B cell (primary cell): ENCODE data around the gene SH3YL1. TPM values are rescaled to one million over a fixed set of nuclear protein-coding genes. Genes with fewer than 3 reads are reported as not detected.

Experiments used
- ATAC-seq: fragments of 200-7000 bp; cut with Tn5 transposase; one replicate; pipeline ENCODE4 v1.10.0; 2021; ENCODE audit warnings: low read depth, mild to moderate bottlenecking, moderate number of reproducible peaks, moderate library complexity
- CTCF ChIA-PET: fragments of 350-600 bp; sonication (Branson Sonifier 250); formaldehyde crosslinking; loops from one replicate; lab custom pipeline; 2021; ENCODE audit warnings: antibody characterized with exemption, inconsistent platforms; lab: Charles Lee
- POLR2A ChIA-PET: fragments of 350-600 bp; sonication (Branson Sonifier 250); formaldehyde crosslinking; loops from one replicate; lab custom pipeline; 2021; ENCODE audit warnings: antibody characterized with exemption; lab: Charles Lee
- DNase-seq: peaks from one replicate; pipeline ENCODE4 v3.0.0; 2013
- H2AFZ ChIP-seq: 2 replicates; pipeline ENCODE4 v1.6.1; 2012; ENCODE audit warnings: mild to moderate bottlenecking, low read depth, low read length; ENCODE audit not compliant: insufficient read depth, poor library complexity, severe bottlenecking
- H3K27ac ChIP-seq, 2 donors: 1 replicate in 1 of 2; 2 replicates in 1 of 2; pipeline ENCODE4 v1.5.1; 2012 to 2013; ENCODE audit warnings: low read length in 2 of 2, mild to moderate bottlenecking in 2 of 2, moderate library complexity in 1 of 2
- H3K27me3 ChIP-seq, 4 experiments: fragments of 200-600 bp in 1 of 4; sonication (generic) in 1 of 4; replicated peaks in 1 of 4; 1 replicate in 2 of 4; 2 replicates in 2 of 4; pipeline versions ENCODE4 v1.6.1 to v1.7.0; 2013 to 2016; ENCODE audit warnings: low read length in 3 of 4, mild to moderate bottlenecking in 2 of 4, mixed read lengths in 1 of 4, moderate library complexity in 1 of 4; ENCODE audit not compliant: insufficient read depth in 4 of 4, control insufficient read depth in 3 of 4; ENCODE audit errors: control extremely low read depth in 1 of 4
- H3K36me3 ChIP-seq, 2 experiments: replicated peaks in 1 of 2; 1 replicate in 1 of 2; 2 replicates in 1 of 2; pipeline versions ENCODE4 v1.6.1 to v1.7.1; 2013; ENCODE audit warnings: low read length in 1 of 2; ENCODE audit not compliant: insufficient read depth in 2 of 2, control insufficient read depth in 1 of 2; ENCODE audit errors: control extremely low read depth in 1 of 2, extremely low read depth in 1 of 2
- H3K4me1 ChIP-seq, 2 donors: fragments of 200-600 bp in 1 of 2; sonication (generic) in 1 of 2; 1 replicate in 1 of 2; 2 replicates in 1 of 2; pipeline versions ENCODE4 v1.5.1 to v1.6.1; 2013 to 2017; ENCODE audit warnings: low read length in 2 of 2; ENCODE audit not compliant: control insufficient read depth in 2 of 2, insufficient read depth in 2 of 2
- H3K4me2 ChIP-seq: replicated peaks from 2 replicates; pipeline ENCODE3; 2012; ENCODE audit warnings: mild to moderate bottlenecking, low read depth, low read length; ENCODE audit not compliant: poor library complexity, severe bottlenecking
- H3K4me3 ChIP-seq, 5 experiments: fragments of 200-600 bp in 1 of 5; sonication (generic) in 1 of 5; 1 replicate in 3 of 5; 2 replicates in 2 of 5; pipeline versions ENCODE4 v1.5.1 to v1.7.0; 2011 to 2016; ENCODE audit warnings: low read length in 4 of 5, mild to moderate bottlenecking in 4 of 5, low read depth in 2 of 5, control low read depth in 1 of 5, moderate library complexity in 1 of 5; ENCODE audit not compliant: insufficient read depth in 1 of 5; ENCODE audit errors: control extremely low read depth in 1 of 5, extremely low read depth in 1 of 5
- H3K79me2 ChIP-seq: fragments of 200-600 bp; sonication (generic); one replicate; pipeline ENCODE4 v1.6.0; 2016; ENCODE audit warnings: low read length; ENCODE audit not compliant: control insufficient read depth, insufficient read depth
- H3K9ac ChIP-seq: fragments of 200-600 bp; sonication (generic); 2 replicates; pipeline ENCODE4 v1.6.1; 2017; ENCODE audit warnings: mild to moderate bottlenecking, low read length, moderate library complexity
- H3K9me3 ChIP-seq, 3 donors: one replicate each; pipeline versions ENCODE4 v1.6.1 to v1.7.1; 2013; ENCODE audit warnings: low read length in 2 of 3; ENCODE audit not compliant: control insufficient read depth in 2 of 3, insufficient read depth in 1 of 3; ENCODE audit errors: control extremely low read depth in 1 of 3
- H4K20me1 ChIP-seq: 2 replicates; pipeline ENCODE4 v1.6.0; 2012; ENCODE audit warnings: mild to moderate bottlenecking, low read length; ENCODE audit not compliant: insufficient read depth, control insufficient read depth, poor library complexity, severe bottlenecking
- H3K27ac Mint-ChIP-seq: one replicate; pipeline ENCODE4 v1.8.0; 2021; ENCODE audit warnings: mixed read lengths
- H3K27me3 Mint-ChIP-seq: one replicate; pipeline ENCODE4 v1.8.0; 2021; ENCODE audit warnings: mixed read lengths
- H3K4me1 Mint-ChIP-seq: one replicate; pipeline ENCODE4 v1.8.0; 2021; ENCODE audit warnings: mixed read lengths
- H3K4me3 Mint-ChIP-seq: one replicate; pipeline ENCODE4 v1.8.0; 2021; ENCODE audit warnings: mixed read lengths
- H3K9me3 Mint-ChIP-seq: one replicate; pipeline ENCODE4 v1.8.0; 2022; ENCODE audit warnings: mixed read lengths; ENCODE audit not compliant: insufficient read depth
- EZH2 ChIP-seq: IDR thresholded peaks from 2 replicates; pipeline ENCODE4 v1.6.1; 2012; ENCODE audit warnings: borderline replicate concordance, low read depth, mild to moderate bottlenecking, moderate library complexity, low read length; ENCODE audit not compliant: insufficient read depth, poor library complexity, severe bottlenecking
- WGBS: methylation state at CpG from one replicate; pipeline ENCODE4 v1.1.5; 2013; ENCODE audit warnings: missing lambda C conversion rate; ENCODE audit not compliant: insufficient coverage; 5-methylcytosine and 5-hydroxymethylcytosine counted together
- intact Hi-C: fragments of 100-400 bp; cut with micrococcal nuclease; formaldehyde crosslinking; loops from one replicate; pipeline ENCODE4 v1.10.0; 2022
- polyA plus RNA-seq: library from polyadenylated mRNA; depleted of rRNA; stranded (reverse); fragments of >200 nt; gene quantifications from 2 replicates; pipeline ENCODE4 v1.2.3, GENCODE V29; 2012
- total RNA-seq, 2 donors: library from RNA; stranded (reverse); fragments of 120-200 nt in 1 of 2; gene quantifications; 1 replicate in 1 of 2; 2 replicates in 1 of 2; pipeline versions ENCODE4 v1.2.3 to v1.2.4, GENCODE V29; 2013 to 2022
- TF ChIP-seq, protein P1 (sequence below): fragments of 200-600 bp; IDR thresholded peaks from one replicate; pipeline ENCODE4 v1.8.0; 2022; ENCODE audit warnings: antibody characterized with exemption, mild to moderate bottlenecking

SH3YL1 gene
- total and polyA plus RNA-seq, 2 donors (not counting 1 experiment from before 2014, with no cell fraction given) = 33.2 to 48.4 TPM

DNA sequence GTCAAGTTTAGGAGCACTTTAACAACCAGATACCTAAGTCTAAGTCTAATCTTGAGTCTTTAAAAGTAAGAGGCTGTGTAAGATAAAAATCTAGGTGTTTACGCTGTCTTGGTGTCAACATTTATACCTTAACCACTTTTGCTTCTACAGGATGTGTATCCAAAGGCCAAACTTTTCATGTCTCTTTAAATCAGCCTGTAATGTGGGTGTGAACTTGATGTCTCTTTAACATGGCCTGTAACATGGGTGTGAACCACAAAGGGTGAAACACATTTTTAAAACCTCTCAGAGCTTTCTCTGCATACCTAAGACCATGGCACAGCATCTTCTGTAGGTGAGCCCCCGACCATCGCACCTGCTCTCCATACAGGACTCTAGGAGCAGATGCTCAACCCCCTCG, 40.4 kb downstream of the SH3YL1 start:
- no peak overlapping the region for H3K4me2 ChIP-seq
- H2AFZ ChIP-seq = no peak overlapping the region
- no peaks in the 10 kb centered on the region for H3K27me3 ChIP-seq
- CTCF ChIA-PET = no interaction called here
- H3K4me3 ChIP-seq = no peak overlapping the region
- Mint-ChIP-seq H3K27ac (no peak overlapping the region), H3K9me3 (no peaks in the 10 kb centered on the region), H3K4me1 (no peaks in the 10 kb centered on the region), H3K27me3 (no peaks in the 10 kb centered on the region), H3K4me3 (no peak overlapping the region)
- H3K36me3 ChIP-seq = peaks cover 2 to 34% of the 10 kb centered on the region in 2 experiments
- ATAC-seq (no peak), DNase-seq (no peak)
- H3K4me1 ChIP-seq = no peaks in the 10 kb centered on the region
- H3K79me2 ChIP-seq = no peaks in the 10 kb centered on the region
- POLR2A ChIA-PET = no interaction called here
- intact Hi-C loops = no loop called here
- WGBS = no CpG with 5 or more reads among the region's 4 CpGs
- no peak overlapping the region for H3K27ac ChIP-seq
- no peak for TF ChIP-seq EZH2
- TF ChIP-seq, protein P1, sequence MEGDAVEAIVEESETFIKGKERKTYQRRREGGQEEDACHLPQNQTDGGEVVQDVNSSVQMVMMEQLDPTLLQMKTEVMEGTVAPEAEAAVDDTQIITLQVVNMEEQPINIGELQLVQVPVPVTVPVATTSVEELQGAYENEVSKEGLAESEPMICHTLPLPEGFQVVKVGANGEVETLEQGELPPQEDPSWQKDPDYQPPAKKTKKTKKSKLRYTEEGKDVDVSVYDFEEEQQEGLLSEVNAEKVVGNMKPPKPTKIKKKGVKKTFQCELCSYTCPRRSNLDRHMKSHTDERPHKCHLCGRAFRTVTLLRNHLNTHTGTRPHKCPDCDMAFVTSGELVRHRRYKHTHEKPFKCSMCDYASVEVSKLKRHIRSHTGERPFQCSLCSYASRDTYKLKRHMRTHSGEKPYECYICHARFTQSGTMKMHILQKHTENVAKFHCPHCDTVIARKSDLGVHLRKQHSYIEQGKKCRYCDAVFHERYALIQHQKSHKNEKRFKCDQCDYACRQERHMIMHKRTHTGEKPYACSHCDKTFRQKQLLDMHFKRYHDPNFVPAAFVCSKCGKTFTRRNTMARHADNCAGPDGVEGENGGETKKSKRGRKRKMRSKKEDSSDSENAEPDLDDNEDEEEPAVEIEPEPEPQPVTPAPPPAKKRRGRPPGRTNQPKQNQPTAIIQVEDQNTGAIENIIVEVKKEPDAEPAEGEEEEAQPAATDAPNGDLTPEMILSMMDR = no peak
- no peaks in the 10 kb centered on the region for H4K20me1 ChIP-seq
- no peaks in the 10 kb centered on the region for H3K9me3 ChIP-seq
- H3K9ac ChIP-seq = no peak overlapping the region

DNA sequence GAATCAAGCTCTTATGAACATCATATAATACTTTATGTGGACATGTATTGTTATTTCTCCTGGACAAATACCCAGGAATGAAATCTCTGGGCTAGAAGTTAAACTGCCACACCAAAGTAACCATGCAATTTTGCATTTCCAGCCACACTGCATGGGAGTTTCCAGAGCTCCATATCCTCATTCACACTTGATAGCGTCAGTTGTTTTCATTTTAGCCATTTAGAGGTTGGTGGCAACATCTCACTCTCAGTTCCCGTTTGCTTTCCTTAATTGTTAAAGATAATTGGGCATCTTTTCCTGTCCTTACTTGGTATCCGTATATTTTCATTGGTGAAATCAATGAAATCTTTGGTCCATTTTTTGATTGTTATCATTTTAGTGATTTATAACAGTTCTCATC, 47.8 kb downstream of the SH3YL1 start:
- no peak overlapping the region for H3K4me2 ChIP-seq
- H3K27me3 ChIP-seq = no peaks in the 10 kb centered on the region
- H3K9ac ChIP-seq = no peak overlapping the region
- ChIA-PET CTCF (no interaction called here), POLR2A (no interaction called here)
- H3K27ac Mint-ChIP-seq = no peak overlapping the region
- H3K27me3 Mint-ChIP-seq = peaks cover 7% of the 10 kb centered on the region
- H3K9me3 ChIP-seq = no peaks in the 10 kb centered on the region
- H2AFZ ChIP-seq = no peak overlapping the region
- H3K9me3 Mint-ChIP-seq = no peaks in the 10 kb centered on the region
- no peaks in the 10 kb centered on the region for H3K4me1 ChIP-seq
- no peaks in the 10 kb centered on the region for H4K20me1 ChIP-seq
- intact Hi-C loops = no loop called here
- no CpG with 5 or more reads among the region's 3 CpGs for WGBS
- no peaks in the 10 kb centered on the region for H3K4me1 Mint-ChIP-seq
- H3K79me2 ChIP-seq = no peaks in the 10 kb centered on the region
- no peak overlapping the region for H3K4me3 Mint-ChIP-seq
- ATAC-seq (no peak), DNase-seq (no peak)
- no peak overlapping the region for H3K27ac ChIP-seq
- no peak overlapping the region for H3K4me3 ChIP-seq
- TF ChIP-seq, protein P1 = no peak
- no peak for TF ChIP-seq EZH2
- no peaks in the 10 kb centered on the region for H3K36me3 ChIP-seq
